GM03348 (cell line): Measurements from ENCODE around the gene NUDT8.

Experiments
- DNase-seq: peaks from one replicate; pipeline ENCODE4 v3.0.0; 2012; ENCODE audit warnings: low spot score

The NUDT8 gene, protein sequence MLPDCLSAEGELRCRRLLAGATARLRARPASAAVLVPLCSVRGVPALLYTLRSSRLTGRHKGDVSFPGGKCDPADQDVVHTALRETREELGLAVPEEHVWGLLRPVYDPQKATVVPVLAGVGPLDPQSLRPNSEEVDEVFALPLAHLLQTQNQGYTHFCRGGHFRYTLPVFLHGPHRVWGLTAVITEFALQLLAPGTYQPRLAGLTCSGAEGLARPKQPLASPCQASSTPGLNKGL

DNA sequence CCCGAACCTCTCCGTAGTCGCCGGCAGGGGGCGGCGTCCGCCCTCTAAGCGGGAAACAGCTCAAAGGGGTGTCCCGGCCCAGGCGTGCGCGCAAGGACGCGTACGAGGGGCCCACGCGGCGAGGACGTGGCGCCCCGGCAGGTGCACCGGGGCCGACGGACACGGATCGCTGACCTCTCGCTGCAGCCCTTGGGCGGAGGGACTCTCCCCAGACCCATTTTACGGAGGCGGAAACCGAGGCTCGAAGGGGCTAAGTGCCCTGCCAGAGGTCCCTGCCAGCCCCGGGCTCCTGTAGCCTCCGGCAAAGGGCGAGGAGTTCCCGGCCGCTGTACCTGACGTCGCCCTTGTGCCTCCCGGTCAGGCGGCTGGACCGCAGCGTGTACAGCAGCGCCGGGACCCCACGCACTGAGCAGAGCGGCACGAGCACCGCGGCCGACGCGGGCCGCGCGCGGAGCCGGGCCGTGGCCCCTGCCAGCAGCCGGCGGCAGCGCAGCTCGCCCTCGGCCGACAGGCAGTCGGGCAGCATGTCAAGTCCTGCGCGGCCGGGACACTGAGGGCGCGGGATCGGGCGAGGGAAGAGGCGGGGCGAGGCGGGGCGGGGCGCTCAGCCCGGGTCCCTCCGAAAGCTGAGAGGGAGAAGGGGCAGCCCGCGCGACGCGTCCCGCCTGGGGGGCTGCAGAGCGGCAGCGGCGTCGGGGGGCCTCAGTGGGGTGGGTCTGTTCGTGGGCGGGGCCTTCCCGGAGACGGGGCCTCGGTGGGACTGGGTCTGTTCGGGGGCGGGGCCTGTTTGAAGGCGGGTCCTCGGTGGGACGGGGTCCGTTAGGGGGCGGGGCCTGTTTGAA lies at the start of gene NUDT8:
TSS of gene NUDT8 (minus strand) at position 552 of the 842 bp plus-strand sequence. CDS start at position 526, 26 bp downstream.
- DNase-seq, result peak; percentile 92

DNA sequence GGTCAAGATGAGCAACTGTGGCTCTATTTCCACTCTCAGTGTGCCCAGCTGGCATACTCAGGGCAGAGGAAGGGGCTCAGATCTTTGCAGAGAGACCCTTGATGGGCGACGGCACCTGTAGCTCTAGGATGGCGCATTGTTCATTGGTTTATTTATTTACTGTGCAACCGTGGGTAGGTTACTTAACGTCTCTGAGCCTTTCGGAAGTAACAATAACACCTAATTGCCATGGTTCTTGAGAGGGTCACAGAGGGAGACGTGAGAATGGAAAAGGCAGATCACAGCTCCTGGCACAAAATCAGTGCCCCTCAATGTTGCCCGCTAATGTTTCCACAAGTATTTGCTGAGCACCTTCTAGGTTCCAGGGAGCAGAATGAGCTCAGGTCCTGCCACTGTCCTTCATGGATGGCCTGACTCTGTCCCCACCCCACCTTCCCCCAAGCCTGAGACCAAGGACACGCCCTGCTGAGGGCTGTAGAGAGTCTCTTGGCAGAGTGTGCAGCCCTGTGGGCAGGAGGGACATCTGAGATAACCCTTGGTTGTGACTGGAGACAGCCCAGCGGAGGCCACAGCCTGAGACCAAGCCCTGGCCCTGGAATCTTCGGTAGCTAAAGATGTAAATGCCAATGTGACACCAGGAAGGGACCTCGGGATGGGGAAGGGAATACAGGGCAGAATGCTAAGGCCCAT lies 45.5 kb upstream of the NUDT8 start:
- no peak for DNase-seq

DNA sequence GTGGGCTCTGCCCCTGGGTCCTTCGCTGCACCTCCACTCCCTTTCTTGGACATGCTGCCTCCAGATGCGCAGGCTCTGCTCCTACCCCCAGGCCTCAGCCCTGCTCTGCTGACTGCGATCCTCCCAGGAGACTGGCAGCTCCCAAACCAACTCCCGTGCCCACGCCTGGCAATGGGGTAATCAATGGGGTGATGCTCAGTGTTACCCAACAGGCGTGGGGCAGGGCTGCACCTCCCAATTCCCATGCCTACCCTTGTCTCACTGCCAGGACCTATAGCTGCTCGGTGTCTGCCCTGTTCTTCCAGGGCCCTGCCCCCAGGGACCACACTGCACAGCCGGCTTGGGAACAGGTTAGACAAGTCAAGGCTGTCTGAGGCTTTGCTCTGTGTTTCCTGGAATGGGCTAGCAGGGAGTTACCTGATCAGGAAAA lies 44.7 kb upstream of the NUDT8 start, which contains the start of gene ALDH3B2:
TSS of gene ALDH3B2 (minus strand) at position 182 of the 430 bp plus-strand sequence. CDS start 7,688 bp downstream, outside the sequence.
- DNase-seq, result no peak

DNA sequence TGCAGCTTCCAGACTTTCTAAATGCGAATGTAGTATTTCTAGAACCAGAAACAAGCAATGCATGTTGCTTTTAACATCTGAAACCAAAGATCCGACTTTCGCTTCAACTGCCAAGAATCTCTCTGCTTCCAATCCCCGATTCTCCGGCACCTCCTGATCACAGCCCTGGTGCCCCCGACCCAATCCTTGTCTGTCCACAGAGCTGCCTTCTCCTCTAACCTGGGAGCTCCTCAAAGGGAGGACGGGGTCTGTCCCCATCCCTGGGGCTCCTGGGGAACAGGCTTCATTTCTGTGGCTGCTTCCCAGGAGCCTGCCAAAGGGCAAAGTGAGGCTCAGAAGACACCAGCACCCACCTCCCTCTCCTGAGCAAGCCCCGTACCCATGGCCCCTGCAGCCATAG lies 44.2 kb upstream of the NUDT8 start:
- no peak for DNase-seq

DNA sequence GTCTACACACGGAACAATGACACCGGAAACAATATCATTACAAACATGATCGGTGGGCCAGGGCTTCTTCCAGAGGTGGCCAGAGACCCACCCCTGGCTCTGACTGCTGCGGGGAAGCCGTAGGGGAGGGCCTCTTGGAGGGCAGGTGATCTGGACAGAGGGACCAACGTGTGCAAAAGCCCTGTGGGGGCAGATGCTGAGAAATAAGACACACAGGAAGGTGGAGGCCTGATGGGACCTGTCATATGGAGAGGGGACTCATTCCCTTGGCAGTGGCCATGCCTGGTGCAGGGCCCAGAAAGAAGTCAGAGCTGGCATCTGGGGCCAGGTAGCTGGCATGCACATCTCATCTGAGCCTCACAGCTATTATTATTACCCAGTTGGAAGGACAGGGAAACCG lies 43.6 kb upstream of the NUDT8 start:
- DNase-seq, result no peak

DNA sequence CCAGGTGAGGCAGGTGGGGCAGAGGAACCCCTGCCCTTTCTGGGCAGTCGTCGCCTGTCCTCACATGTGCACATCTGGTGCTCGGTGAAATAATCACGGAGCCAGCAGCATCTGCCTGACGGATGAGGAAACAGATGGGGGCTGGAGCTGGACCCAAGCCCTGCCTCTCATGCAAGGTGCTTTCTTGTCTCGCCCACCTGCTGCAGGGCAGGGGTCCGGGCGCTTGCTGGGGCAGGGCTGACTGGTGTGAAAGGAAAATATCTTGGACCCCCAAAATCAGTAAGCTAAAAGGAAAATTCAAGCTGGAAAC lies 41.4 kb upstream of the NUDT8 start:
- no peak for DNase-seq

DNA sequence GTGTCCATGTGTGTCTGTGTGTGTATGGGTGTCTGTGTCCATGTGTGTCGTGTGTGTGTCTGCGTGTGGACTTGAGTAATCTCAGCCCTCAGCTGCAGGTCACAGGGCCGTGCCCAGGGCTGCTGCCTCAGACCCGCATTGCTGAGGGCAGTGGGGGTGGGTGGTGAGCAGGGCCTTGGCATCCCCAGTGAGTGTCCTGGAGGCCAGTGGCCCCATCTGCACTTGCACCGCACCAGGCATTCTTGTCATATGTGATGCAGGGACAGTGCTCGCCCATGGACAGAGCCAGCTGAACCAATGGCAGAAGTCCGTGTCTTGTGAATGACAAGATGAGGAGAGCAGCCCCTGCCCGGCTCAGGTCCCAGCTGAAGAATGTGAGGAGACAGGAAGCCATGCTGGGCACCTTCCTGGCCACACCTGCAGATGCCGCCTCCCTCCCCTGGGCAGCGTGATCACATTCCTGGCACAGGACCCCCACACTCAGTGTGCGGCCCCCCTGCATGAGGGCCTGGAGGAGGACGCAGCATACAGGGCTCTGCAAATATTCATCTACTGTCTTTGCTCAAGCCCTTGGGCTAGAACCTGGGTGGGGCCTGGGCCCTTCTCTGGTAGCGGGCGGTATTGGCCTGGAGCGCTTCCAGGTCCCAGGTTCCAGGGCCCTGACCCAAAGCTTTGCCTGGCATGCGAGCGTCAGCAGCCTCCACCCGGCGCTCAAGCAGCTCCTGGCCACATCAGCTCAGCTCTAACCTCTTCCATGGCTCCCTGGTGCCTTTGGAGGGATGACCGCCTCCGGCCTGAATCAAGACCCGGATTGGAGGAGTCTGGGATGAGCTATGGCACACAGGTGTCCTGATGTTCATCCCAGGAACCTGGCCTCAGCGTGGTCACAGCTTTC lies 40.8 kb upstream of the NUDT8 start:
- DNase-seq, result no peak

DNA sequence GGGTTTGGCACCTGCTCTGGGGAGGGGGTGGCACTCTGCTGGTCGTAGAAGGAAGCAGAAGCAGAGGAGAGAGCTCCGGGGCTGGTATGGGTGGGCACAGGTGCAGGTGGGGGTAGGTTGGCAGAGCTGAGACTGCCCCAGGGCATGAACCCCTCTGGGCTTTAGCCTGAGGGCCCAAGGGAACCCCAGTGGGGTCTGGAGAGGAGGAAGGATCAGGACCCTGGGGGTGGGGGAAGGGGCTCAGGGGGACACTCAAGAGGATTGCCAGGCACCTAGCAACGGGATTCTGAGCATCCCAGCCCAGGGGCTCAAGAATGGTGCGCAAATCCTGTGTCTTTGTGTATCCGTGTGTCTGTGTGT lies 38.4 kb upstream of the NUDT8 start:
- no peak for DNase-seq

DNA sequence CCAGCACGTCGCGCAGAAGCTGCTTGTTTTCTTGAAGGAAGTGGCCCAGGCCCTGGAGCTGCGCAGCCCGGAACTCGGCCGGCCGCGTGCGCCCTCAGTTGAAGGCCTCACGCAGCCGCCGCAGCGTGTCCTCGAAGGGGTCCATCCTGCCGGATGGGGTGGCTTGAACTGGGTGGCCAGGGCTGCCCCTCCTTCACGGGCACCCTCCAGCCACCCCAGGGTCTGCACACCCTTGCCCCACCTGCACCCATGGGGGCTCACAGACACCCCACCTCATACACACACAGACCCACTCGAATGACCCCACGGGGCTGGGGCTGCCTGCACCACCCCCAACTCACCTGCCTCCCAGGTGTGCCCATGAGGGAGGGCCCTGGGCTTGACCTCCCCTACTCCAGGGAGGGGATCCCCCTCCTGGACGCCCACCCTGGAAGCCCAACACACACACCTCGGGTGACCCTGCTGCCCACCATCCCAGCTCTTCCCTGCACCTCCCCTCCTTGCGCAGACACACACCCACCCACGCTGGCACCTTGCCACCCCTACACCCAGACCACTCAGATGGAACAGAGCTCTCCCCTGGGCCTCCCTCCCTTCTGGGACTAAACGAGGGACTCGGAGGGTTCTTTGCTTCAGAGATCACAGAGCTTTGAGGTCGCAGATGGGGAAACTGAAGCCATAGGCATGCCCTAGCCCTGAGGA lies 37.9 kb upstream of the NUDT8 start:
- no peak for DNase-seq

DNA sequence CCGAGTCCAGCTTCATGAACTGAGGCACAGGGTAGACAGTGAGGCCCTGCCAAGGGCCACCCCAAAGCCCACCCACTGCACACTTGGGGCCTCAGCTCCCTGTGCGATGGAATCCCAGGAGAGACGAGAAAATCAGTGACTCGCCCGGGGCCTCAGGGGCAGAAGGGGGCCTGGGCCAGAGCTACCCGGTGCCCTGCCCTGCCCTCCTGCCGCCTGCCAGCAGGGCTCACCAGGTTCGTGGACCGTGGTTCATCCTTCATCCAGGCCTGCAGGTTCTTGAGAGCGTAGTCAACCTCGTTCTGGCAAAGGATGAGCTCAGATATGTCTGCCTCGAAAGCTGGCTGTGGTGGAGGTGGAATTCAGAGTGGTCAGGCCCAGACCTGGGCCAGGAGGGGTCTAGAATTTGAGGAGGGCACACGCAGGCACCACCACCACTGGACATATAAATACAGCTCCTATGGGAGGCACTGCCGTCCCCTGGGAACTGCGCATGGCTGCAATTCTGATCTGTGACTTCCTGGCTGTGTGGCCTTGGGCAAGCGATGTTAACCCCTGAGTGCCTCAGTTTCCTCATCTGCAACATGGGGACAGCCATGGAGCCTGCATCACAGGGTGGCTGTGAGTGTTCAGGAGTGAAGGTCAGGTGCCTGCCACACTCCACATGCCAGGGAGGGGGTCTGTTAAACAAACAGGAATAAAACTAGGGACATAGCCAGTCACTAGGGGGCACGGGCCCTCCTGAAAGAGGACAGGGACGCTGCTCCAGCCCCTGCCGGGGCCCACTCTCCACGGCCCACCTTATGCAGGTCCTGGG lies 37.1 kb upstream of the NUDT8 start:
- no peak for DNase-seq

DNA sequence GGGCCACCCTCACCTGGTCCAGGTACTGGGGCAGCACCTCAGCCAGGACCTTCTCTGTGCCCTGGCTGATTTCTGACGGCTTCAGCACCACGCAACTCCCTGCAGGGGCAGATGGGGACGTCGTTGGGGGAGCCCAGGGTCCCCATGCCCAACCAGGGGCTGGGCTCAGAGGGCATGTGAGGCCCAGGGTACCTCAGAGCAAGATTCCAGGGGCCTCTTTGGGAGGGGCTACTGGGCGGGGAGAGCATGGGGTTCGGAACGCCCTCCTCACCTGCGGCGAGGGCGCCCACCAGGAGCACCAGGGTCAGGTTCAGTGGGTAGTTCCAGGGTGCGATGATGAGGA lies 36.5 kb upstream of the NUDT8 start:
- DNase-seq, result no peak

DNA sequence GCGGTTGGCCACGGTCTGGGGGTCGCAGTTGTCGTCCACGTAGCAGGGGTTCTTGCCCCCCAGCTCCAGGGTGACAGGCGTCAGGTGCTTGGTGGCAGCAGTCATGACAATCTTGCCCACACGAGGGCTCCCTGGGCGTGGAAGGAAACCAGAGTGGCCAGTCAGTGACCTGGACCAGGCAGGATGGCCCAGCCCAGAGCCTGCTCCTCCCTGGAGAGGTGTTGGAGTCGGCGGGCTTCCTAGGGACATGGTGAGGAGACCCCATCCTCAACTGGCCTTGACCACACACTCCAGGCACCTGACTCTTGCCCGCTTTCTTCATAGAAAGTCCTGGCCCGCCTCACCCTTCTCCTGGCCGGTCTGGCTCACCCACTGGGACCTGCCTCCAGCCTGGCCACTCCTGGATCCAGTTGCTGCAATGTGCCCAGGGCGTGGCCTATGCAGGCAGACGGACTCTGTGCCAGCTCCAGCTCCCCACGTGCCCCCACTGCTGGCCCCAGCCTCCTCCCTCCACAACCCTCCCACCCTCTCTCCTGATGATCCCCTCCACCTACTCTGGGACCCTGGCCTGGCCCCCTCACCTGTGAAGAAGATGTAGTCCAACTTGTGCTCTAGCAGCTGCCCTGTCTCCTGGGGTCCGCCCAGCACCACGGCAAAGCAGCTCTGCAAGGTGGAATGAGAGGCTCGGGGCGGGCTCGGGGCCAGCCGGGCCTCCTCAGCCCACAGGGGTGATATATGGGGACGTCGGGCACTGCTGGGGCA lies 36.0 kb upstream of the NUDT8 start:
- peak; percentile 8 for DNase-seq

DNA sequence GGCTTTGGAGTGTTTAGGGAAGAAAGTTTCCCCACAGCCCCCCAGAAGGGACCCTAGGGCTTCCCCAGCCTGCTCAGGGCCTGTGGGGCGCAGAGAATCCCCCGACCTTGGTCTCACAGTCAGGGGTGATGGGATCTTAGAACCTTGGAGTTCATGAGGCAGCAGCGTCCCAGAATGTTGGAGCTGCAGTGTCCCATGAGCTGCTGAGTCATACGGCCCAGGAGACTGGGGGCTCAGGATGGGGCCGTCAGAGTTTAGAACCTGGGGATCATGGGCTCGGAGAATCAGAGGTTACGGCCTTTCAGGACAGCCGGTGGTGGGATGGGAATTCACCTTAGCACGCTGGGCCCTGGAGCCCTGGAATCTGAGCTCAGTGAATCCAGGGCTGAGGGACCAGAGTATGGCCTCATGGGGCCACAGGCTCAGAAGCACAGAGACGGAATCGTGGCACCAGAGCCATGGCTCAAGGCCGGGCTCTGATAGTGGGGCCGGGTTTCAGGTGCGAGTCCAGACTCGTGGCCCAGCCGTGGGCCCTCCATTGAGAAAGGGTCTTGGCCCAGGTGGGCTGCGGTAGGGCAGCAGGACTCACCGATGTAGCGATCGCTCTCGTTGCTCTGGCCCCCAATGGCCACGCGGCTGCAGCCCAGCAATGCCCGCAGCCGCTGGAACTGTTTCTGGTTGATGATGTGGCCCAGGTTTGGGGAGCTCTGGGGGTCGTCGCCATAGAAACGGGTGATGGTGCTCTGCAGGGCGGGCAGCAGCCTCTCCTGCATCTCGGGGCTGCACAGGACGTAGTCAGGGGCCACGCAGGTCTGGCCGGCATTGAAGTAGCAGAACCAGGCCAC lies 35.2 kb upstream of the NUDT8 start:
- no peak for DNase-seq

DNA sequence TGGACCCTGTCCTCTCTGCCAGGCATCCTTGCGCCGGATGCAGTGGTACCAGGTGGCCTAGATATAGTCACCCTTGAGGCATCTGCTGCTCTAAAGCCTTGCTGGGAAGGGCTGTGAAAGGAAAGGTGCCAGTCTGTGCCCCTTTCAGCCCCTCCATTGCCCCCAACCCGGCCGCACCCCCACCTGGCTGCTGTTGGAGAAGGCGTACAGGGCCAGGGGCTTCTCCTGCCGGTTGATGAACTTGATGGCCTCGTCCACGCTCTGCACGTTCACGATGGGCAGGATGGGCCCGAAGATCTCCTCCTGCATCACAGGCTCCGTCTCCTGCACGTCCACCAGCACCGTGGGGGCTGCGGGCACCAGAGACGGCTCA lies 34.5 kb upstream of the NUDT8 start:
- no peak for DNase-seq

DNA sequence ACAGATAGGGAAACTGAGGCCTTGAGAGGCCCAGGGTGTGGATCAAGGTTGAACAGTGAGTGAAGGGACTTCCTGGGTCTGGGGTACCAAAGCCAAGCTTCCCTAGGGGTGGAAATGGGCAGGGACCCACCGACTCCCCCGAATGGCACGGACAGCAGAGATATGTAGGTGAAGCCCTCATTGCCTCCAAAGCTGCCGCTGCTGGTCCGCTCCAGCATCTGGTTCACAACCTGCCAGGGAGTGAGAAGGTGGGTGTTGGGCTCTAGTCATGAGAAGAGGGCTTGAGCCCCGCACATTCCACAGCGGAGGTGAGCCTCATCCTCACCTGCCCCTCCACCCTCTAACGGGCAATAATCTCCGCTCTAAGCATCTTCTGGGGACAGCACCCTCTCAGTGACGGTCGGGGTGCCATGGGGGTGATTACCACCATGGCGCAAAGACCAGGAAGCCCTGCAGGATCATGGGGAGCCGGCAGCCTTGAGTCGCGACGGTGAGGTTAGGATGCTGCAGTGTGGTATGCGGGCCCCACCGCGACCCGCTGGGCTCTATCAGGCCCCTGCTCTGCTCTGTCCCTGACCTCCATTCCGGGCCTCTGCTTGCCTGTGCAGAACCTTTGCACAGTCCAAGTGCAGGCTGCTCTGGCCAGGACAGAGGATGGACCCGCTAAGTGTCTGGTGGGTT lies 33.9 kb upstream of the NUDT8 start:
- DNase-seq, result peak; percentile 3

DNA sequence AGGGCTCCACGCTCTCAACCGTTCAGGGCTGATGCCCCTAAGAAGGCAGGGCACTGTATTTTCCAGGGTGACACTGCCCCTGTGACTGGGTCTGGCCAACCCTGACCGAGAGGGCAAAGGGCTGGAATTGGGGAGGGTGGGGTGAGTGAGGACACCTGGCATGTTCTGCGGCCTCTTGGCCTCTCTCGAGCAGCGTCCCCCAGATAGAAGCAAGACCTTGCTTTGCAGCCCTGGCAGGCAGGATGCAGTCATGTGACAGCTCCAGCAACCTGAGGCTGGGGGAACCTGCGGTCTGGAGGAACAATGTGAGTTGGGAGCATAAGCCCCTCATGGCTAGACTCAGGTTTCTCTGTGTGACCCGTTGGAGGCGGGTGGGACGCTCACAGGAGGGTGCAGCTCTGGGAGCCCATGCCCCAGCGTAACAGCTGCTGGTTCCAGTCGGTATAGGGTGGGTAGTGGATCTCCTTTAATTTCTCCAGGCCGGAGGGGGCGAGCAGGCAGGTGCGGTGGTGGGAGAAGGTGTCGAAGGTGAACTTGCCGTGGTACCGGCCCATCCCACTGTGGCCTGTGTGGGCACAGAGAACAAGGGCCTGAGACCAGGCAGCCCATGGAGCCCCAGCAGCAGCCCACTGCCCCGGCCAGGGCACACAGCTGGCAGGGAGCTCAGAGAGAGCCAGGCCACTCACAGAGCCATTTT lies 33.2 kb upstream of the NUDT8 start:
- no peak for DNase-seq

DNA sequence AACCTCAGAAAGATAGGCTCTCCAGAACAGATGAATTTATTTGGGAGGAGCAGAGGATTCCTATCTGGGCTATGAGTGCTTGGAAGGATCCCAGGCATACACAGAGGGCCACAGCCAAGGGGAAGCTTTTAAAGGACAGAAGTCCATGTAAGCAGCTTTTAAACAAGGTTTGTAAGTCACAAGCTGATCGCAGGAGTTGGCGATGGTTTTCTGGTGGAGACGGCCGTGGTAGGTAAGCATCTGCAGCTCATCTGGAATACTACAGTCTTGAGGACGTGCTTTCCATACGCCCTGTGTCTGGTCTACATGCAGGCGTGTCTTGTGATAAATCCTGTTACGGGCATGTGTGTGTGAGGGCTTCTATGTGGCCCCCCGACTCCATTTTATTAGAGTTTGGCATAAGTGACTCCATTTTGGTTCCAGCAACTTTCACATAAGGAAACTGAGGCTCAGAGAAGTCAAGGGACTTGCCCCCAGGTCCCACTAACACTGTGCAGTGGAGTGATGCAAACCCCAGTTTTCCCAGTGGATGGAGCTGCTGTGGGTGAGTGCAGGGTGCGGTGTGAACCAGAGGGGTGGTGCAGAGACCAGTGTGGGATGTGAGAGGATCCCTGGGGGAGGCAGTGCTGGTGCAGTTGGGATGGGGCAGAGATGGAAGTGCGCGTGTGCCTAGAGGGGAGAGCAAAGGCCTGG lies 32.6 kb upstream of the NUDT8 start:
- peak; percentile 4 for DNase-seq
